ENCODE measurements around the gene SEMA3C.

GRCh38 chr7:80910228-80910627 lies 8.6 kb downstream of the SEMA3C start:
- TF ChIP-seq CTCF (IDR thresholded peaks at IDR 0.05), result no peak
- TF ChIP-seq POLR2A (IDR thresholded peaks at IDR 0.05), result no peak
